ENCODE results near the gene PUDP.

The PUDP gene

GRCh38 chrX:7076245-7076661 is 71.7 kb downstream of the PUDP start:
- Histone ChIP-seq H3K9ac (ENCODE audit: low read length) (no peak overlapping the region), H2AK5ac (ENCODE audit: low read length) (no peak overlapping the region), H4K8ac (ENCODE audit: low read depth, low read length) (no peak overlapping the region), H3K36me3 (ENCODE audit: control insufficient read depth, insufficient read depth, low read length) (no peaks in the 10 kb centered on the region), H2BK5ac (ENCODE audit: low read length) (no peak overlapping the region), H3K23ac (ENCODE audit: low read length) (no peak overlapping the region), H3K4me2 (ENCODE audit: low read length) (no peak overlapping the region), H3K27me3 (ENCODE audit: insufficient read depth, low read length, poor library complexity) (no peaks in the 10 kb centered on the region), H3K27ac (ENCODE audit: low read depth, low read length) (no peak overlapping the region), H3K56ac (ENCODE audit: low read length) (no peak overlapping the region), H2BK15ac (replicated peaks; ENCODE audit: low read depth) (no peak overlapping the region), H3K4ac (ENCODE audit: low read depth, low read length) (no peak overlapping the region), H4K5ac (ENCODE audit: low read length) (no peak overlapping the region), H2BK120ac (ENCODE audit: low read depth, low read length) (no peak overlapping the region), H3K79me2 (ENCODE audit: control insufficient read depth, insufficient read depth, low read length) (no peaks in the 10 kb centered on the region), H3K79me1 (ENCODE audit: low read length) (no peaks in the 10 kb centered on the region), H3K4me1 (ENCODE audit: control insufficient read depth, low read depth, low read length) (no peaks in the 10 kb centered on the region), H3K4me3 (ENCODE audit: low read length) (no peak overlapping the region), H3K18ac (ENCODE audit: low read length) (no peak overlapping the region)
- WGBS (ENCODE audit: extremely low coverage, insufficient coverage, low lambda C conversion rate), result no CpG with 5 or more reads among the region's 12 CpGs
- DNase-seq, result no peak

GRCh38 chrX:7074908-7075204 is 73.1 kb downstream of the PUDP start:
- H3K23ac ChIP-seq (ENCODE audit: low read length), result no peak overlapping the region
- no peaks in the 10 kb centered on the region for H3K79me1 ChIP-seq (ENCODE audit: low read length)
- no peaks in the 10 kb centered on the region for H3K36me3 ChIP-seq (ENCODE audit: control insufficient read depth, insufficient read depth, low read length)
- H3K4ac ChIP-seq (ENCODE audit: low read depth, low read length), result no peak overlapping the region
- H4K5ac ChIP-seq (ENCODE audit: low read length), result no peak overlapping the region
- H3K27ac ChIP-seq (ENCODE audit: low read depth, low read length), result no peak overlapping the region
- no peak overlapping the region for H3K56ac ChIP-seq (ENCODE audit: low read length)
- H3K4me1 ChIP-seq (ENCODE audit: control insufficient read depth, low read depth, low read length), result no peaks in the 10 kb centered on the region
- no peak overlapping the region for H4K8ac ChIP-seq (ENCODE audit: low read depth, low read length)
- no peaks in the 10 kb centered on the region for H3K27me3 ChIP-seq (ENCODE audit: insufficient read depth, low read length, poor library complexity)
- no CpG with 5 or more reads among the region's 1 CpG for whole genome bisulfite sequencing (ENCODE audit: extremely low coverage, insufficient coverage, low lambda C conversion rate)
- no peaks in the 10 kb centered on the region for H3K79me2 ChIP-seq (ENCODE audit: control insufficient read depth, insufficient read depth, low read length)
- no peak overlapping the region for H2BK5ac ChIP-seq (ENCODE audit: low read length)
- no peak overlapping the region for H3K4me2 ChIP-seq (ENCODE audit: low read length)
- no peak overlapping the region for H3K9ac ChIP-seq (ENCODE audit: low read length)
- no peak for DNase-seq
- H2BK15ac ChIP-seq (replicated peaks; ENCODE audit: low read depth), result no peak overlapping the region
- H3K18ac ChIP-seq (ENCODE audit: low read length), result no peak overlapping the region
- H2AK5ac ChIP-seq (ENCODE audit: low read length), result no peak overlapping the region
- no peak overlapping the region for H3K4me3 ChIP-seq (ENCODE audit: low read length)
- no peak overlapping the region for H2BK120ac ChIP-seq (ENCODE audit: low read depth, low read length)

- Histone ChIP-seq H3K27ac (ENCODE audit: low read depth, low read length) (no peak overlapping the region), H2BK5ac (ENCODE audit: low read length) (no peak overlapping the region), H4K5ac (ENCODE audit: low read length) (no peak overlapping the region), H3K4me3 (ENCODE audit: low read length) (no peak overlapping the region), H3K4me1 (ENCODE audit: control insufficient read depth, low read depth, low read length) (no peaks in the 10 kb centered on the region), H4K8ac (ENCODE audit: low read depth, low read length) (no peak overlapping the region), H3K79me2 (ENCODE audit: control insufficient read depth, insufficient read depth, low read length) (no peaks in the 10 kb centered on the region), H3K18ac (ENCODE audit: low read length) (no peak overlapping the region), H3K9ac (ENCODE audit: low read length) (no peak overlapping the region), H3K36me3 (ENCODE audit: control insufficient read depth, insufficient read depth, low read length) (no peaks in the 10 kb centered on the region), H3K56ac (ENCODE audit: low read length) (no peak overlapping the region), H3K79me1 (ENCODE audit: low read length) (no peaks in the 10 kb centered on the region), H3K27me3 (ENCODE audit: insufficient read depth, low read length, poor library complexity) (no peaks in the 10 kb centered on the region), H3K4me2 (ENCODE audit: low read length) (no peak overlapping the region), H3K4ac (ENCODE audit: low read depth, low read length) (no peak overlapping the region), H2BK120ac (ENCODE audit: low read depth, low read length) (no peak overlapping the region), H2AK5ac (ENCODE audit: low read length) (no peak overlapping the region), H3K23ac (ENCODE audit: low read length) (no peak overlapping the region), H2BK15ac (replicated peaks; ENCODE audit: low read depth) (no peak overlapping the region)
- WGBS (ENCODE audit: extremely low coverage, insufficient coverage, low lambda C conversion rate), result no CpG with 5 or more reads among the region's 9 CpGs
- no peak for DNase-seq
Observed at GRCh38 chrX:7074148-7074907, 73.6 kb downstream of the PUDP start.

- Histone ChIP-seq H3K4me2 (ENCODE audit: low read length) (no peak overlapping the region), H3K79me1 (ENCODE audit: low read length) (no peaks in the 10 kb centered on the region), H2BK120ac (ENCODE audit: low read depth, low read length) (no peak overlapping the region), H3K4me1 (ENCODE audit: control insufficient read depth, low read depth, low read length) (no peaks in the 10 kb centered on the region), H3K79me2 (ENCODE audit: control insufficient read depth, insufficient read depth, low read length) (no peaks in the 10 kb centered on the region), H4K8ac (ENCODE audit: low read depth, low read length) (no peak overlapping the region), H2BK15ac (replicated peaks; ENCODE audit: low read depth) (no peak overlapping the region), H4K5ac (ENCODE audit: low read length) (no peak overlapping the region), H3K27me3 (ENCODE audit: insufficient read depth, low read length, poor library complexity) (no peaks in the 10 kb centered on the region), H3K18ac (ENCODE audit: low read length) (no peak overlapping the region), H3K4me3 (ENCODE audit: low read length) (no peak overlapping the region), H3K23ac (ENCODE audit: low read length) (no peak overlapping the region), H3K36me3 (ENCODE audit: control insufficient read depth, insufficient read depth, low read length) (no peaks in the 10 kb centered on the region), H3K27ac (ENCODE audit: low read depth, low read length) (no peak overlapping the region), H2BK5ac (ENCODE audit: low read length) (no peak overlapping the region), H3K56ac (ENCODE audit: low read length) (no peak overlapping the region), H2AK5ac (ENCODE audit: low read length) (no peak overlapping the region), H3K9ac (ENCODE audit: low read length) (no peak overlapping the region), H3K4ac (ENCODE audit: low read depth, low read length) (no peak overlapping the region)
- WGBS (ENCODE audit: extremely low coverage, insufficient coverage, low lambda C conversion rate), result no CpG with 5 or more reads among the region's 3 CpGs
- DNase-seq, result peak; percentile 22
Observed at GRCh38 chrX:7073336-7073735, 74.6 kb downstream of the PUDP start.

- WGBS (ENCODE audit: extremely low coverage, insufficient coverage, low lambda C conversion rate), result no CpG with 5 or more reads among the region's 7 CpGs
- Histone ChIP-seq H3K56ac (ENCODE audit: low read length) (no peak overlapping the region), H3K4me1 (ENCODE audit: control insufficient read depth, low read depth, low read length) (no peaks in the 10 kb centered on the region), H3K27ac (ENCODE audit: low read depth, low read length) (no peak overlapping the region), H3K4me2 (ENCODE audit: low read length) (no peak overlapping the region), H3K27me3 (ENCODE audit: insufficient read depth, low read length, poor library complexity) (no peaks in the 10 kb centered on the region), H2BK120ac (ENCODE audit: low read depth, low read length) (no peak overlapping the region), H3K36me3 (ENCODE audit: control insufficient read depth, insufficient read depth, low read length) (no peaks in the 10 kb centered on the region), H2BK5ac (ENCODE audit: low read length) (no peak overlapping the region), H3K79me2 (ENCODE audit: control insufficient read depth, insufficient read depth, low read length) (no peaks in the 10 kb centered on the region), H3K4me3 (ENCODE audit: low read length) (no peak overlapping the region), H3K4ac (ENCODE audit: low read depth, low read length) (no peak overlapping the region), H4K8ac (ENCODE audit: low read depth, low read length) (no peak overlapping the region), H2AK5ac (ENCODE audit: low read length) (no peak overlapping the region), H3K23ac (ENCODE audit: low read length) (no peak overlapping the region), H3K79me1 (ENCODE audit: low read length) (no peaks in the 10 kb centered on the region), H4K5ac (ENCODE audit: low read length) (no peak overlapping the region), H3K9ac (ENCODE audit: low read length) (no peak overlapping the region), H3K18ac (ENCODE audit: low read length) (no peak overlapping the region), H2BK15ac (replicated peaks; ENCODE audit: low read depth) (no peak overlapping the region)
- DNase-seq, result no peak
Observed at GRCh38 chrX:7072856-7073255, 75.1 kb downstream of the PUDP start.

- H3K4me3 ChIP-seq (ENCODE audit: low read length), result no peak overlapping the region
Observed at GRCh38 chrX:7071390-7071789, 76.6 kb downstream of the PUDP start.

More at GRCh38 chrX:7071390-7071789, 76.6 kb downstream of the PUDP start:
- Histone ChIP-seq H3K4ac (ENCODE audit: low read depth, low read length) (no peak overlapping the region), H4K8ac (ENCODE audit: low read depth, low read length) (no peak overlapping the region), H3K27me3 (ENCODE audit: insufficient read depth, low read length, poor library complexity) (no peaks in the 10 kb centered on the region), H3K36me3 (ENCODE audit: control insufficient read depth, insufficient read depth, low read length) (no peaks in the 10 kb centered on the region), H3K18ac (ENCODE audit: low read length) (no peak overlapping the region), H3K79me2 (ENCODE audit: control insufficient read depth, insufficient read depth, low read length) (no peaks in the 10 kb centered on the region), H4K5ac (ENCODE audit: low read length) (no peak overlapping the region), H2BK120ac (ENCODE audit: low read depth, low read length) (no peak overlapping the region), H3K79me1 (ENCODE audit: low read length) (no peaks in the 10 kb centered on the region), H3K9ac (ENCODE audit: low read length) (no peak overlapping the region), H3K27ac (ENCODE audit: low read depth, low read length) (no peak overlapping the region), H3K56ac (ENCODE audit: low read length) (no peak overlapping the region), H3K4me1 (ENCODE audit: control insufficient read depth, low read depth, low read length) (no peaks in the 10 kb centered on the region), H2BK15ac (replicated peaks; ENCODE audit: low read depth) (no peak overlapping the region), H2BK5ac (ENCODE audit: low read length) (no peak overlapping the region), H3K23ac (ENCODE audit: low read length) (no peak overlapping the region), H3K4me2 (ENCODE audit: low read length) (no peak overlapping the region), H2AK5ac (ENCODE audit: low read length) (no peak overlapping the region)
- no CpG with 5 or more reads among the region's 3 CpGs for WGBS (ENCODE audit: extremely low coverage, insufficient coverage, low lambda C conversion rate)
- DNase-seq, result no peak
